ENCODE data around the gene EPHA3. TPM values are rescaled to one million over a fixed set of nuclear protein-coding genes. Genes with fewer than 3 reads are reported as not detected.

The EPHA3 gene
- total and polyA plus RNA-seq, 10 of the 15 experiments (the other 5 are each of a cell fraction or from before 2014, with no cell fraction given): 0.03 to 39.0 (median 0.07) TPM; not detected in 4

GRCh38 chr3:89395996-89396395 lies 288.6 kb downstream of the EPHA3 start:
- Histone ChIP-seq H4K20me1 (ENCODE audit: control insufficient read depth, insufficient read depth) (no peaks in the 10 kb centered on the region), H3K4me3 (no peak overlapping the region), H3K9me3 (replicated peaks; ENCODE audit: control insufficient read depth, insufficient read depth, low read length) (no peaks in the 10 kb centered on the region), H3K27ac (ENCODE audit: control insufficient read depth, insufficient read depth) (no peak overlapping the region), H3K36me3 (ENCODE audit: control insufficient read depth in 2 of 2, insufficient read depth in 2 of 2, low read length in 1 of 2) (no peaks in the 10 kb centered on the region), H3K9ac (ENCODE audit: control insufficient read depth, insufficient read depth, low read length) (no peak overlapping the region), H3K27me3 (replicated peaks in 1 of 2; ENCODE audit: control insufficient read depth in 2 of 2, insufficient read depth in 2 of 2, low read length in 1 of 2) (no peaks in the 10 kb centered on the region), H3K4me1 (ENCODE audit: control insufficient read depth, insufficient read depth, low read length) (no peaks in the 10 kb centered on the region), H3K4me2 (ENCODE audit: control insufficient read depth, insufficient read depth) (no peak overlapping the region), H3K79me2 (ENCODE audit: control insufficient read depth, insufficient read depth, low read length) (no peaks in the 10 kb centered on the region), H2AFZ (ENCODE audit: control insufficient read depth, low read depth, low read length) (no peak overlapping the region)
- FAIRE-seq (no peak), ATAC-seq (no peak), DNase-seq (ENCODE audit: low read depth, low spot score) (no peak)
- TF ChIP-seq RAD21 (IDR thresholded peaks at IDR 0.05; ENCODE audit: insufficient read depth, low read depth, low read length): no peak
- TF ChIP-seq ZBED1 (IDR thresholded peaks at IDR 0.05; ENCODE audit: borderline replicate concordance): no peak
- no peak for TF ChIP-seq NFYA (IDR thresholded peaks at IDR 0.05; ENCODE audit: borderline replicate concordance, low read depth, low read length)
- no peak for TF ChIP-seq ZBTB40 (IDR thresholded peaks at IDR 0.05; ENCODE audit: borderline replicate concordance)
- TF ChIP-seq HSF1 (IDR thresholded peaks at IDR 0.05; ENCODE audit: low read depth, low read length): no peak
- ChIA-PET RAD21 (ENCODE audit: unreplicated experiment) (no interaction called here), POLR2A (no interaction called here), SMC1A (ENCODE audit: uncharacterized antibody, unreplicated experiment) (no interaction called here), CTCF (no interaction called here)
- intact Hi-C loops (cut with micrococcal nuclease; ENCODE audit: unreplicated experiment) (no loop called here), in situ Hi-C loops (cut with MboI) (no loop called here)
- BruUV-seq (replicated peaks): no TSS peak

Measured in GM12878 (cell line).